ENCODE results near the gene ZFX. TPM values are rescaled to one million over a fixed set of nuclear protein-coding genes. Genes with fewer than 3 reads are reported as not detected.

The ZFX gene
- total and polyA plus RNA-seq, 5 experiments from 2014 or later, result 30.3 to 75.1 (median 32.4) TPM

- ATAC-seq (no peak), DNase-seq (no peak)
- Mint-ChIP-seq H3K4me3 (peak overlapping the region in 1 of 10 donors; percentile 2), H3K9me3 (no peaks in the 10 kb centered on the region), H3K4me1 (peaks cover 2 to 33% (median 18%) of the 10 kb centered on the region in 4 donors), H3K27ac (peak overlapping the region in 3 of 10 donors; percentile 25 to 59 (median 53)), H3K27me3 (no peaks in the 10 kb centered on the region), H3K36me3 (no peaks in the 10 kb centered on the region)
- POLR2A ChIA-PET, result no interaction called here
Observed at GRCh38 chrX:24145303-24146186, 4.0 kb upstream of the ZFX start.

- Mint-ChIP-seq H3K4me1 (peaks cover 9 to 39% (median 25%) of the 10 kb centered on the region in 4 donors), H3K4me3 (peak overlapping the region in 2 of 10 donors; percentile 34 to 39), H3K36me3 (peaks cover 0 to 5% (median 0%) of the 10 kb centered on the region in 3 donors), H3K27ac (peak overlapping the region in 3 of 10 donors; percentile 57 to 91 (median 65)), H3K27me3 (no peaks in the 10 kb centered on the region), H3K9me3 (no peaks in the 10 kb centered on the region)
- POLR2A ChIA-PET, result no interaction called here
- DNase-seq, result no peak
- ATAC-seq, result no peak
Observed at GRCh38 chrX:24146283-24146949, 3.1 kb upstream of the ZFX start.

- no peaks in the 10 kb centered on the region for H3K27me3 Mint-ChIP-seq
- H3K9me3 Mint-ChIP-seq, result no peaks in the 10 kb centered on the region
- no peak for DNase-seq
- POLR2A ChIA-PET, result no interaction called here
- peak overlapping the region in 5 of 10 donors; percentile 22 to 58 (median 45) for H3K4me3 Mint-ChIP-seq
- peaks cover 11 to 46% (median 33%) of the 10 kb centered on the region in 4 donors for H3K4me1 Mint-ChIP-seq
- H3K36me3 Mint-ChIP-seq, result peaks cover 0 to 9% (median 0%) of the 10 kb centered on the region in 3 donors
- H3K27ac Mint-ChIP-seq, result peak overlapping the region in 8 of 10 donors; percentile 47 to 99 (median 78)
- ATAC-seq, result no peak
Observed at GRCh38 chrX:24147165-24147564, 2.4 kb upstream of the ZFX start.

- POLR2A ChIA-PET, result interaction anchor here (2.7 kb wide), 1 partner anchor 93 kb away, joined by 24 read pairs; the partner anchor contains the start of gene EIF2S3
- H3K4me3 Mint-ChIP-seq, result peak overlapping the region; percentile 62 to 95 (median 81)
- H3K9me3 Mint-ChIP-seq, result no peaks in the 10 kb centered on the region
- H3K4me1 Mint-ChIP-seq, result peaks cover 17 to 55% (median 42%) of the 10 kb centered on the region in 4 donors
- H3K27ac Mint-ChIP-seq, result peak overlapping the region; percentile 79 to 99 (median 96)
- H3K36me3 Mint-ChIP-seq, result peaks cover 0 to 16% (median 0%) of the 10 kb centered on the region in 3 donors
- no peaks in the 10 kb centered on the region for H3K27me3 Mint-ChIP-seq
- peak in 3 of 10 donors; percentile 24 to 43 (median 31) for DNase-seq
- ATAC-seq, result no peak
Observed at GRCh38 chrX:24148121-24148520, 1.4 kb upstream of the ZFX start.

GRCh38 chrX:24148535-24149350 lies 786 bp upstream of the ZFX start:
- POLR2A ChIA-PET, result interaction anchor here (1.2 to 2.7 kb wide), 3 partner anchors 94 to 481 kb away, joined by 3 to 24 read pairs (median 5); partner anchors contain the start of genes EIF2S3 and PRDX4
- no peaks in the 10 kb centered on the region for H3K27me3 Mint-ChIP-seq
- peak overlapping the region; percentile 62 to 95 (median 81) for H3K4me3 Mint-ChIP-seq
- peak overlapping the region; percentile 79 to 99 (median 96) for H3K27ac Mint-ChIP-seq
- peaks cover 0 to 20% (median 0%) of the 10 kb centered on the region in 3 donors for H3K36me3 Mint-ChIP-seq
- H3K4me1 Mint-ChIP-seq, result peaks cover 21 to 61% (median 49%) of the 10 kb centered on the region in 4 donors
- H3K9me3 Mint-ChIP-seq, result no peaks in the 10 kb centered on the region
- ATAC-seq, result peak in 1 of 2 donors; percentile 2
- peak in 7 of 10 donors; percentile 5 to 59 (median 13) for DNase-seq

GRCh38 chrX:24150051-24150790 lies 692 bp downstream of the ZFX start:
- no peaks in the 10 kb centered on the region for H3K9me3 Mint-ChIP-seq
- H3K36me3 Mint-ChIP-seq, result peaks cover 0 to 25% (median 0%) of the 10 kb centered on the region in 3 donors
- peaks cover 21 to 68% (median 50%) of the 10 kb centered on the region in 4 donors for H3K4me1 Mint-ChIP-seq
- peak in 9 of 10 donors; percentile 70 to 94 (median 82) for DNase-seq
- H3K27ac Mint-ChIP-seq, result peak overlapping the region; percentile 86 to 95 (median 93)
- ATAC-seq, result peak; percentile 81 to 83
- POLR2A ChIA-PET, result interaction anchor here (1.1 to 2.7 kb wide), 4 partner anchors 96 to 483 kb away, joined by 3 to 24 read pairs (median 4); partner anchors contain the start of genes EIF2S3 and PRDX4
- H3K4me3 Mint-ChIP-seq, result peak overlapping the region; percentile 69 to 94 (median 90)
- no peaks in the 10 kb centered on the region for H3K27me3 Mint-ChIP-seq

- ATAC-seq, result no peak
- peaks cover 21 to 68% (median 51%) of the 10 kb centered on the region in 4 donors for H3K4me1 Mint-ChIP-seq
- peaks cover 0 to 29% (median 0%) of the 10 kb centered on the region in 3 donors for H3K36me3 Mint-ChIP-seq
- peak overlapping the region; percentile 86 to 94 (median 93) for H3K27ac Mint-ChIP-seq
- DNase-seq, result peak in 1 of 10 donors; percentile 13
- POLR2A ChIA-PET, result interaction anchor here (2.7 kb wide), 1 partner anchor 96 kb away, joined by 24 read pairs; the partner anchor contains the start of gene EIF2S3
- H3K9me3 Mint-ChIP-seq, result no peaks in the 10 kb centered on the region
- H3K27me3 Mint-ChIP-seq, result no peaks in the 10 kb centered on the region
- H3K4me3 Mint-ChIP-seq, result peak overlapping the region; percentile 69 to 94 (median 90)
Observed at GRCh38 chrX:24150898-24151297, 1.4 kb downstream of the ZFX start.

GRCh38 chrX:24151513-24151912 lies 2.0 kb downstream of the ZFX start:
- ATAC-seq (no peak), DNase-seq (no peak)
- H3K9me3 Mint-ChIP-seq, result no peaks in the 10 kb centered on the region
- peak overlapping the region; percentile 69 to 94 (median 90) for H3K4me3 Mint-ChIP-seq
- peak overlapping the region; percentile 86 to 94 (median 93) for H3K27ac Mint-ChIP-seq
- peaks cover 0 to 33% (median 0%) of the 10 kb centered on the region in 3 donors for H3K36me3 Mint-ChIP-seq
- no peaks in the 10 kb centered on the region for H3K27me3 Mint-ChIP-seq
- POLR2A ChIA-PET, result no interaction called here
- H3K4me1 Mint-ChIP-seq, result peaks cover 24 to 69% (median 56%) of the 10 kb centered on the region in 4 donors

GRCh38 chrX:24153178-24153795 lies 3.8 kb downstream of the ZFX start:
- DNase-seq (peak in 3 of 10 donors; percentile 9 to 13 (median 13)), ATAC-seq (no peak)
- H3K36me3 Mint-ChIP-seq, result peaks cover 0 to 47% (median 4%) of the 10 kb centered on the region in 3 donors
- peaks cover 24 to 68% (median 59%) of the 10 kb centered on the region in 4 donors for H3K4me1 Mint-ChIP-seq
- POLR2A ChIA-PET, result no interaction called here
- H3K27ac Mint-ChIP-seq, result peak overlapping the region; percentile 48 to 94 (median 88)
- no peaks in the 10 kb centered on the region for H3K9me3 Mint-ChIP-seq
- no peaks in the 10 kb centered on the region for H3K27me3 Mint-ChIP-seq
- peak overlapping the region; percentile 67 to 94 (median 90) for H3K4me3 Mint-ChIP-seq

GRCh38 chrX:24153796-24154189 lies 4.3 kb downstream of the ZFX start:
- Mint-ChIP-seq H3K9me3 (no peaks in the 10 kb centered on the region), H3K27ac (peak overlapping the region in 6 of 10 donors; percentile 33 to 94 (median 87)), H3K4me1 (peaks cover 24 to 65% (median 58%) of the 10 kb centered on the region in 4 donors), H3K4me3 (peak overlapping the region in 8 of 10 donors; percentile 69 to 94 (median 91)), H3K27me3 (no peaks in the 10 kb centered on the region), H3K36me3 (peaks cover 0 to 48% (median 4%) of the 10 kb centered on the region in 3 donors)
- DNase-seq (no peak), ATAC-seq (no peak)
- POLR2A ChIA-PET, result no interaction called here

All from naive thymus-derived CD8-positive, alpha-beta T cell (primary cell).